ENCODE results near the gene KRT78. TPM values are rescaled to one million over a fixed set of nuclear protein-coding genes. Genes with fewer than 3 reads are reported as not detected.
"Not testable (repeated sequence)": the region's sequence is repeated elsewhere in the genome, so short reads cannot be mapped to it uniquely, and the experiment has no call there.

The KRT78 gene
- total and polyA plus RNA-seq, 9 of the 15 experiments (the other 6 are each of a cell fraction or from before 2014, with no cell fraction given), result not detected

GRCh38 chr12:52795332-52795674, 53.5 kb downstream of the KRT78 start:
- H3K4me2 ChIP-seq (ENCODE audit: insufficient read depth, low read length); ATAC-seq; H3K9ac ChIP-seq (ENCODE audit: insufficient read depth in 1 of 2, low read depth in 2 of 2, low read length in 2 of 2); H3K79me2 ChIP-seq (ENCODE audit: control insufficient read depth, insufficient read depth, low read length); intact Hi-C loops (cut with micrococcal nuclease); H3K9me3 ChIP-seq (replicated peaks; ENCODE audit: control insufficient read depth, insufficient read depth, low read depth, low read length); H3K27me3 ChIP-seq (ENCODE audit: control insufficient read depth in 2 of 2, insufficient read depth in 2 of 2, low read length in 2 of 2); H3K4me3 ChIP-seq; H3K36me3 ChIP-seq (ENCODE audit: control insufficient read depth, insufficient read depth, low read length); H3K27ac ChIP-seq (ENCODE audit: extremely low read depth, low read depth, low read length); H4K20me1 ChIP-seq (replicated peaks; ENCODE audit: control insufficient read depth, insufficient read depth, low read length); H3K9me1 ChIP-seq (ENCODE audit: control insufficient read depth, insufficient read depth, low read length); DNase-seq (ENCODE audit: extremely low read depth in 1 of 4, low spot score in 3 of 4); in situ Hi-C loops (cut with MboI); H2AFZ ChIP-seq (ENCODE audit: low read depth, low read length); BruUV-seq (replicated peaks); FAIRE-seq: not testable (repeated sequence)
- ChIA-PET CTCF (ENCODE audit: low intra/inter-chr PET ratio) (interaction anchor here (0.7 kb wide), 1 partner anchor 1310 kb away, joined by 3 read pairs; no protein-coding TSS in a partner anchor), POLR2A (interaction anchor here (1.3 to 1.5 kb wide), 2 partner anchors 10 to 11 kb away, joined by 3 to 4 read pairs; no protein-coding TSS in a partner anchor)
- peaks cover 36 to 42% of the 10 kb centered on the region in 2 experiments; a peak in 4 of 5 replicates for H3K4me1 ChIP-seq (replicated peaks in 1 of 2; ENCODE audit: control insufficient read depth in 2 of 2, insufficient read depth in 2 of 2, low read length in 2 of 2)
- WGBS (ENCODE audit: insufficient coverage, low coverage, missing lambda C conversion rate), result 72% methylated on average over 2 of the region's 2 CpGs

GRCh38 chr12:52794479-52795331, 54.1 kb downstream of the KRT78 start:
- Histone ChIP-seq H4K20me1 (replicated peaks; ENCODE audit: control insufficient read depth, insufficient read depth, low read length) (no peaks in the 10 kb centered on the region), H3K4me1 (replicated peaks in 1 of 2; ENCODE audit: control insufficient read depth in 2 of 2, insufficient read depth in 2 of 2, low read length in 2 of 2) (peaks cover 42 to 45% of the 10 kb centered on the region in 2 experiments; a peak in 4 of 5 replicates), H3K9me3 (replicated peaks; ENCODE audit: control insufficient read depth, insufficient read depth, low read depth, low read length) (no peaks in the 10 kb centered on the region), H3K27ac (ENCODE audit: extremely low read depth, low read depth, low read length) (no peak overlapping the region), H2AFZ (ENCODE audit: low read depth, low read length) (no peak overlapping the region), H3K4me3 (no peak overlapping the region), H3K9me1 (ENCODE audit: control insufficient read depth, insufficient read depth, low read length) (no peaks in the 10 kb centered on the region), H3K27me3 (ENCODE audit: control insufficient read depth in 2 of 2, insufficient read depth in 2 of 2, low read length in 2 of 2) (no peaks in the 10 kb centered on the region), H3K36me3 (ENCODE audit: control insufficient read depth, insufficient read depth, low read length) (no peaks in the 10 kb centered on the region), H3K79me2 (ENCODE audit: control insufficient read depth, insufficient read depth, low read length) (no peaks in the 10 kb centered on the region), H3K4me2 (ENCODE audit: insufficient read depth, low read length) (no peak overlapping the region; the same call in 1 of the 2 replicates), H3K9ac (ENCODE audit: insufficient read depth in 1 of 2, low read depth in 2 of 2, low read length in 2 of 2) (no peak overlapping the region; a peak in 1 of 4 replicates)
- CTCF ChIA-PET (ENCODE audit: low intra/inter-chr PET ratio), result interaction anchor here (0.7 kb wide), 1 partner anchor 1309 kb away, joined by 3 read pairs; no protein-coding TSS in a partner anchor
- peak in 1 of 4 experiments; percentile 17 for DNase-seq (ENCODE audit: extremely low read depth in 1 of 4, low spot score in 3 of 4)
- ATAC-seq, result no peak
- FAIRE-seq, result no peak
- in situ Hi-C loops (cut with MboI), result no loop called here
- BruUV-seq (replicated peaks), result no TSS peak
- intact Hi-C loops (cut with micrococcal nuclease), result no loop called here
- POLR2A ChIA-PET, result interaction anchor here (1.3 kb wide), 1 partner anchor 12 kb away, joined by 4 read pairs; no protein-coding TSS in a partner anchor
- WGBS (ENCODE audit: insufficient coverage, low coverage, missing lambda C conversion rate), result 36% methylated on average over 5 of the region's 5 CpGs
- TF ChIP-seq CTBP1 (IDR thresholded peaks at IDR 0.05; ENCODE audit: borderline replicate concordance) (peak; percentile 56; the same call in 1 of the 2 replicates), ESRRA (IDR thresholded peaks at IDR 0.05; ENCODE audit: borderline replicate concordance, low read depth) (peak; percentile 59; the same call in 1 of the 2 replicates), JUND (IDR thresholded peaks at IDR 0.05; ENCODE audit: borderline replicate concordance, low read depth, low read length) (peak; percentile 58; the same call in 1 of the 2 replicates), JUND (tag; IDR thresholded peaks at IDR 0.05; ENCODE audit: borderline replicate concordance, low read depth, low read length) (peak; percentile 40; the same call in 2 of the 3 replicates), BRCA1 (IDR thresholded peaks at IDR 0.05) (no peak), BRCA1 (CRISPR knock-in tag; IDR thresholded peaks at IDR 0.05) (no peak), RHOXF2B (CRISPR knock-in tag; conservative IDR thresholded peaks at IDR 0.05) (no peak), HES1 (IDR thresholded peaks at IDR 0.05; ENCODE audit: low read depth) (peak; percentile 62), U2AF1 (optimal IDR thresholded peaks at IDR 0.05; ENCODE audit: low read depth, low read length) (no peak), TEAD4 (IDR thresholded peaks at IDR 0.05; ENCODE audit: low read length) (0 out of 2 replicates have a peak, but pooled peaks have one; percentile 30), TEAD4 (CRISPR knock-in tag; IDR thresholded peaks at IDR 0.05; ENCODE audit: borderline replicate concordance) (no peak), FOSL1 (tag; conservative IDR thresholded peaks at IDR 0.05) (peak; percentile 87), SOX6 (IDR thresholded peaks at IDR 0.05) (peak; percentile 82), IRF2 (CRISPR knock-in tag; IDR thresholded peaks at IDR 0.05) (no peak), MTA1 (IDR thresholded peaks at IDR 0.05; ENCODE audit: borderline replicate concordance) (0 out of 2 replicates have a peak, but pooled peaks have one; percentile 45)

All from K562 (cell line).